Cardiac atrium fibroblast (primary cell): ENCODE data around the gene PAF1. TPM values are rescaled to one million over a fixed set of nuclear protein-coding genes. Genes with fewer than 3 reads are reported as not detected.

Experiments used
- total RNA-seq: library from RNA; depleted of rRNA; stranded (reverse); fragments of >200 nt; gene quantifications from 2 replicates; pipeline ENCODE4 v1.2.3, GENCODE V29; 2015

The PAF1 gene
- total RNA-seq = 40.2 and 95.3 TPM in 2 replicates

GRCh38 chr19:39390751-39391437 is at the start of gene PAF1, which contains the start of gene MED29:
PAF1 (minus strand) TSS chr19:39391106; CDS start chr19:39390864, 242 bp downstream.
MED29 (plus strand) TSS chr19:39391378; CDS start chr19:39391423, 45 bp downstream.

GRCh38 chr19:39435499-39436349 is 44.8 kb upstream of the PAF1 start, which contains the start of gene RPS16:
RPS16 (minus strand) TSS chr19:39435949; CDS start chr19:39435895, 54 bp downstream.

GRCh38 chr19:39412100-39412866 is 21.4 kb upstream of the PAF1 start, which contains the start of gene PLEKHG2:
PLEKHG2 (plus strand) TSS chr19:39412669; CDS start chr19:39414087, 1,418 bp downstream.

GRCh38 chr19:39406656-39407409 is 15.9 kb upstream of the PAF1 start, which contains the start of gene ZFP36:
ZFP36 (plus strand) TSS chr19:39406847; CDS start chr19:39406905, 58 bp downstream.

GRCh38 chr19:39341719-39342604 is 48.9 kb downstream of the PAF1 start, which contains the start of gene SAMD4B:
SAMD4B (plus strand) TSS chr19:39342421; CDS start chr19:39356894, 14,473 bp downstream.

Other genes starting within 250 kb of the PAF1 start
- gene NCCRP1, start 194.1 kb downstream of the PAF1 start, total RNA-seq = not detected in 2 replicates
- gene SYCN, start 186.8 kb downstream of the PAF1 start, total RNA-seq = not detected in 2 replicates
- not detected in 2 replicates for gene IFNL3, start 146.1 kb downstream of the PAF1 start, total RNA-seq
- not detected in 2 replicates for gene IFNL4, start 142.2 kb downstream of the PAF1 start, total RNA-seq
- not detected in 2 replicates for gene IFNL2, start 122.7 kb downstream of the PAF1 start, total RNA-seq
- not detected in 2 replicates for gene IFNL1, start 94.7 kb downstream of the PAF1 start, total RNA-seq
- gene LRFN1, start 70.2 kb downstream of the PAF1 start, total RNA-seq = not detected in 2 replicates
- 4.4 and 21.8 TPM in 2 replicates for gene GMFG, start 55.1 kb downstream of the PAF1 start, total RNA-seq
- gene SAMD4B, start 48.7 kb downstream of the PAF1 start, total RNA-seq = 45.1 and 55.7 TPM in 2 replicates
- 24.7 and 25.8 TPM in 2 replicates for gene MED29, start 272 bp upstream of the PAF1 start, total RNA-seq
- gene ZFP36, start 15.7 kb upstream of the PAF1 start, total RNA-seq = 47.3 and 97.1 TPM in 2 replicates
- gene PLEKHG2, start 21.6 kb upstream of the PAF1 start, total RNA-seq = 26.2 and 30.3 TPM in 2 replicates
- 1,521 and 1,655 TPM in 2 replicates for gene RPS16, start 44.8 kb upstream of the PAF1 start, total RNA-seq
- 58.1 and 65.3 TPM in 2 replicates for gene SUPT5H, start 54.5 kb upstream of the PAF1 start, total RNA-seq
- 62.0 and 74.4 TPM in 2 replicates for gene TIMM50, start 89.7 kb upstream of the PAF1 start, total RNA-seq
- gene DLL3, start 107.8 kb upstream of the PAF1 start, total RNA-seq = 0.97 and 2.2 TPM in 2 replicates
- not detected in 2 replicates for gene SELENOV, start 124.0 kb upstream of the PAF1 start, total RNA-seq
- gene EID2B, start 141.7 kb upstream of the PAF1 start, total RNA-seq = 1.4 and 2.9 TPM in 2 replicates
- gene EID2, start 149.1 kb upstream of the PAF1 start, total RNA-seq = 3.8 and 6.8 TPM in 2 replicates
- gene LGALS13, start 211.4 kb upstream of the PAF1 start, total RNA-seq = not detected in 2 replicates